Upper lobe of left lung (tissue), 4 donors: ENCODE results near the gene DIDO1.

ENCODE experiments used
- EP300 ChIP-seq, 4 donors: sonication (generic); formaldehyde crosslinking; IDR thresholded peaks; one replicate each; pipeline ENCODE4 v1.5.1; 2017; ENCODE audit warnings: antibody characterized with exemption in 4 of 4, control low read depth in 2 of 4
- TF ChIP-seq, protein P1 (sequence below), 6 experiments: fragments of 450-650 bp in 4 of 6; fragments of 200-600 bp in 2 of 6; sonication (generic) in 2 of 6; IDR thresholded peaks; one replicate each; pipeline ENCODE4 v1.5.1; 2016 to 2019; ENCODE audit warnings: antibody characterized with exemption in 6 of 6

DNA sequence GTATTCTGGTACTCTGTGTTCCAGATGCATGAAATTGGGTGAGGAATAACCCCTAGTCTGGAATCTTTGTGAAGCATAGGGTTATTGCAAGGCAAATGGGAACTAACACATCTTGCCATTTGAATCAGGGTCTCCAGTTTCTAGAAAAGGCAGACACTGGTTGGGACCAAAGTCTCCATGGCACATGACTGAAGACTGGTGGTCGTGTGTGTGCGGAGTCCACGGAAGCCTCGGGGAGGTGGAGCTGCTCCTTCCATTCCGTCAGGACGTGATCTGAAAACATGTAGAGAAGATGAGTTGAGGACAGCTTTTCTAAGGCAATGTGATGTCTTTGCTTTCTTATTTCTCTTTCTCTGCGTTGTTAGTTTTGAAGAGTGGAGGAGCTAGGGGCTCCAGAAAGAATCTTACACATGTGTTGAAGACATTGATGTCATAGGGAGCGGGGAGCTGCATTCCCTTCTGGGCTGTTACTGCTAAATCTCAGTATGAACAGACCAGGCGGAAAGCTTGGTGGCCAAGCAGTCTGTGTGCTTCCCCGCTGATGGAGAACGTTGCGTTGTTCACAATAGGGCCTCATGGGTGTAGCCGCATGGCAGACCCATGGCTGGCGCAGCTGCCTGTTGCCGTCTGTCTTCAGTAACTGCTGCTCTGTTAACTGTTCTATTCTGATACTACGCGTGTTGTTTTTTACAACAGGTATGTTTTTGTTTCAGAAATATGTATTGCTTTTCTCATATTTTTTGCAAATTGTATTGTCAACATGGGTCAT is 21.4 kb upstream of the DIDO1 start:
- TF ChIP-seq, protein P1, sequence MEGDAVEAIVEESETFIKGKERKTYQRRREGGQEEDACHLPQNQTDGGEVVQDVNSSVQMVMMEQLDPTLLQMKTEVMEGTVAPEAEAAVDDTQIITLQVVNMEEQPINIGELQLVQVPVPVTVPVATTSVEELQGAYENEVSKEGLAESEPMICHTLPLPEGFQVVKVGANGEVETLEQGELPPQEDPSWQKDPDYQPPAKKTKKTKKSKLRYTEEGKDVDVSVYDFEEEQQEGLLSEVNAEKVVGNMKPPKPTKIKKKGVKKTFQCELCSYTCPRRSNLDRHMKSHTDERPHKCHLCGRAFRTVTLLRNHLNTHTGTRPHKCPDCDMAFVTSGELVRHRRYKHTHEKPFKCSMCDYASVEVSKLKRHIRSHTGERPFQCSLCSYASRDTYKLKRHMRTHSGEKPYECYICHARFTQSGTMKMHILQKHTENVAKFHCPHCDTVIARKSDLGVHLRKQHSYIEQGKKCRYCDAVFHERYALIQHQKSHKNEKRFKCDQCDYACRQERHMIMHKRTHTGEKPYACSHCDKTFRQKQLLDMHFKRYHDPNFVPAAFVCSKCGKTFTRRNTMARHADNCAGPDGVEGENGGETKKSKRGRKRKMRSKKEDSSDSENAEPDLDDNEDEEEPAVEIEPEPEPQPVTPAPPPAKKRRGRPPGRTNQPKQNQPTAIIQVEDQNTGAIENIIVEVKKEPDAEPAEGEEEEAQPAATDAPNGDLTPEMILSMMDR (IDR thresholded peaks at IDR 0.05) = no peak
- no peak for TF ChIP-seq EP300 (IDR thresholded peaks at IDR 0.05)
